MM.1S (cell line): Measurements from ENCODE around the gene RAP2B.

Experiments used
- EZH2phosphoT487 ChIP-seq: fragments of 300-600 bp; sonication (generic); IDR thresholded peaks from 2 replicates; pipeline ENCODE4 v1.6.1; 2018; ENCODE audit warnings: antibody characterized with exemption, low read length
- TF ChIP-seq, protein P1 (sequence below): fragments of 300-600 bp; sonication (generic); IDR thresholded peaks from 2 replicates; pipeline ENCODE4 v1.5.1; 2016; ENCODE audit warnings: antibody characterized with exemption, low read length, mixed read lengths

DNA sequence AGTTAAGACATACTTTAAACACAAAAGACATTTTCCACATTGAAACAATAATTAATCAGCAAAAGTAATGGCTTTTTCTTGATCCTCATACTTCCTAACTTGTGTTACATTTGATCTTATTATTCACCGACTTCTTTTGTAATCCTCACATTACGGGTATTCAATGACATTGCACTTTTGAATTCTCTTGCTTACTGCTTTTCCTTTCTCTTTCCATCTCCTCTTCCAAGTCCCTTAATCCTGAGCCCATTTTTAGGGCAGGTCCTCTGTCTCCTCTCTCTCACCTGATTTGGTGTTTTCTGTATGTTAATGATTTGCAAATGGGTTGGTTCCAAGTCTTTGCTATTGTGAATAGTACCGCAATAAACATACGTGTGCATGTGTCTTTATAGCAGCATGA lies 48.5 kb upstream of the RAP2B start:
- TF ChIP-seq, protein P1, sequence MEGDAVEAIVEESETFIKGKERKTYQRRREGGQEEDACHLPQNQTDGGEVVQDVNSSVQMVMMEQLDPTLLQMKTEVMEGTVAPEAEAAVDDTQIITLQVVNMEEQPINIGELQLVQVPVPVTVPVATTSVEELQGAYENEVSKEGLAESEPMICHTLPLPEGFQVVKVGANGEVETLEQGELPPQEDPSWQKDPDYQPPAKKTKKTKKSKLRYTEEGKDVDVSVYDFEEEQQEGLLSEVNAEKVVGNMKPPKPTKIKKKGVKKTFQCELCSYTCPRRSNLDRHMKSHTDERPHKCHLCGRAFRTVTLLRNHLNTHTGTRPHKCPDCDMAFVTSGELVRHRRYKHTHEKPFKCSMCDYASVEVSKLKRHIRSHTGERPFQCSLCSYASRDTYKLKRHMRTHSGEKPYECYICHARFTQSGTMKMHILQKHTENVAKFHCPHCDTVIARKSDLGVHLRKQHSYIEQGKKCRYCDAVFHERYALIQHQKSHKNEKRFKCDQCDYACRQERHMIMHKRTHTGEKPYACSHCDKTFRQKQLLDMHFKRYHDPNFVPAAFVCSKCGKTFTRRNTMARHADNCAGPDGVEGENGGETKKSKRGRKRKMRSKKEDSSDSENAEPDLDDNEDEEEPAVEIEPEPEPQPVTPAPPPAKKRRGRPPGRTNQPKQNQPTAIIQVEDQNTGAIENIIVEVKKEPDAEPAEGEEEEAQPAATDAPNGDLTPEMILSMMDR: no peak
- no peak for TF ChIP-seq EZH2phosphoT487
